Spinal cord (tissue), 10 donors: Measurements from ENCODE around the gene HFE. TPM values are rescaled to one million over a fixed set of nuclear protein-coding genes. Genes with fewer than 3 reads are reported as not detected.
A peak's percentile ranks its signal among the peaks of the same experiment; 100 is the strongest.

Experiments
- DNase-seq, 6 donors: peaks; one replicate each; pipeline versions ENCODE4 v3.0.0 to v3.0.0-alpha.2; 2013 to 2015; ENCODE audit warnings: low spot score in 6 of 6, low read depth in 4 of 6
- H3K27ac ChIP-seq: one replicate; pipeline ENCODE4 v1.5.1; 2013; ENCODE audit warnings: low read depth, low read length, control low read depth
- H3K27me3 ChIP-seq: one replicate; pipeline ENCODE4 v1.6.1; 2013; ENCODE audit warnings: low read length; ENCODE audit not compliant: control insufficient read depth, insufficient read depth
- H3K36me3 ChIP-seq: one replicate; pipeline ENCODE4 v1.6.1; 2013; ENCODE audit warnings: low read length; ENCODE audit not compliant: control insufficient read depth, insufficient read depth
- H3K4me1 ChIP-seq: one replicate; pipeline ENCODE4 v1.6.1; 2013; ENCODE audit warnings: low read length; ENCODE audit not compliant: control insufficient read depth, insufficient read depth
- H3K4me3 ChIP-seq: one replicate; pipeline ENCODE4 v1.5.1; 2013; ENCODE audit warnings: low read depth, low read length, control low read depth
- H3K9me3 ChIP-seq: one replicate; pipeline ENCODE4 v1.6.1; 2013; ENCODE audit warnings: low read length; ENCODE audit not compliant: control insufficient read depth, insufficient read depth
- WGBS: methylation state at CpG from one replicate; pipeline ENCODE4 v1.1.5; 2013; ENCODE audit warnings: missing lambda C conversion rate; ENCODE audit not compliant: insufficient coverage; 5-methylcytosine and 5-hydroxymethylcytosine counted together
- polyA plus RNA-seq, 2 donors: library from polyadenylated mRNA; unstranded; fragments of 120-200 nt; gene quantifications; one replicate each; pipeline ENCODE4 v1.2.1, GENCODE V29; 2013; ENCODE audit not compliant: insufficient read length in 2 of 2
- total RNA-seq, 2 donors: library from RNA; depleted of rRNA in 1 of 2; stranded (reverse); fragments of 120-200 nt in 1 of 2; fragments of >200 nt in 1 of 2; gene quantifications; one replicate each; pipeline versions ENCODE4 v1.2.3 to v1.2.4, GENCODE V29; 2013 to 2014
- donor health status: healthy.

Gene HFE
- total and polyA plus RNA-seq, 4 donors, result 4.2 to 8.9 (median 5.3) TPM

DNA sequence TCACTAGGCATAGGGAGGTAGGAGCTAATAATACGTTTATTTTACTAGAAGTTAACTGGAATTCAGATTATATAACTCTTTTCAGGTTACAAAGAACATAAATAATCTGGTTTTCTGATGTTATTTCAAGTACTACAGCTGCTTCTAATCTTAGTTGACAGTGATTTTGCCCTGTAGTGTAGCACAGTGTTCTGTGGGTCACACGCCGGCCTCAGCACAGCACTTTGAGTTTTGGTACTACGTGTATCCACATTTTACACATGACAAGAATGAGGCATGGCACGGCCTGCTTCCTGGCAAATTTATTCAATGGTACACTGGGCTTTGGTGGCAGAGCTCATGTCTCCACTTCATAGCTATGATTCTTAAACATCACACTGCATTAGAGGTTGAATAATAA is 1.1 kb downstream of the HFE start:
- H3K9me3 ChIP-seq, result no peaks in the 10 kb centered on the region
- WGBS, result 79% methylated on average over 2 of the region's 5 CpGs
- peak overlapping the region; percentile 92 for H3K27ac ChIP-seq
- H3K4me1 ChIP-seq, result peaks cover 9% of the 10 kb centered on the region
- no peak for DNase-seq
- H3K36me3 ChIP-seq, result no peaks in the 10 kb centered on the region
- no peak overlapping the region for H3K4me3 ChIP-seq
- H3K27me3 ChIP-seq, result peaks cover 4% of the 10 kb centered on the region

DNA sequence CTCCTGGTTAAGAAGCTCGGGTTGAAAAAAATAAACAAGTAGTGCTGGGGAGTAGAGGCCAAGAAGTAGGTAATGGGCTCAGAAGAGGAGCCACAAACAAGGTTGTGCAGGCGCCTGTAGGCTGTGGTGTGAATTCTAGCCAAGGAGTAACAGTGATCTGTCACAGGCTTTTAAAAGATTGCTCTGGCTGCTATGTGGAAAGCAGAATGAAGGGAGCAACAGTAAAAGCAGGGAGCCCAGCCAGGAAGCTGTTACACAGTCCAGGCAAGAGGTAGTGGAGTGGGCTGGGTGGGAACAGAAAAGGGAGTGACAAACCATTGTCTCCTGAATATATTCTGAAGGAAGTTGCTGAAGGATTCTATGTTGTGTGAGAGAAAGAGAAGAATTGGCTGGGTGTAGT is 2.0 kb downstream of the HFE start:
- no peak overlapping the region for H3K4me3 ChIP-seq
- 78% methylated on average over 2 of the region's 2 CpGs for WGBS
- H3K27ac ChIP-seq, result no peak overlapping the region
- H3K27me3 ChIP-seq, result peaks cover 4% of the 10 kb centered on the region
- peak in 1 of 6 donors; percentile 18 for DNase-seq
- H3K36me3 ChIP-seq, result no peaks in the 10 kb centered on the region
- H3K4me1 ChIP-seq, result peaks cover 9% of the 10 kb centered on the region
- no peaks in the 10 kb centered on the region for H3K9me3 ChIP-seq

DNA sequence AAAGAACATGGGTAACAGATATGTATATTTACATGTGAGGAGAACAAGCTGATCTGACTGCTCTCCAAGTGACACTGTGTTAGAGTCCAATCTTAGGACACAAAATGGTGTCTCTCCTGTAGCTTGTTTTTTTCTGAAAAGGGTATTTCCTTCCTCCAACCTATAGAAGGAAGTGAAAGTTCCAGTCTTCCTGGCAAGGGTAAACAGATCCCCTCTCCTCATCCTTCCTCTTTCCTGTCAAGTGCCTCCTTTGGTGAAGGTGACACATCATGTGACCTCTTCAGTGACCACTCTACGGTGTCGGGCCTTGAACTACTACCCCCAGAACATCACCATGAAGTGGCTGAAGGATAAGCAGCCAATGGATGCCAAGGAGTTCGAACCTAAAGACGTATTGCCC is 5.2 kb downstream of the HFE start:
- peaks cover 4% of the 10 kb centered on the region for H3K27me3 ChIP-seq
- no peaks in the 10 kb centered on the region for H3K9me3 ChIP-seq
- 96% methylated on average over 4 of the region's 4 CpGs for WGBS
- H3K27ac ChIP-seq, result no peak overlapping the region
- no peak for DNase-seq
- peaks cover 6% of the 10 kb centered on the region for H3K4me1 ChIP-seq
- no peak overlapping the region for H3K4me3 ChIP-seq
- no peaks in the 10 kb centered on the region for H3K36me3 ChIP-seq

DNA sequence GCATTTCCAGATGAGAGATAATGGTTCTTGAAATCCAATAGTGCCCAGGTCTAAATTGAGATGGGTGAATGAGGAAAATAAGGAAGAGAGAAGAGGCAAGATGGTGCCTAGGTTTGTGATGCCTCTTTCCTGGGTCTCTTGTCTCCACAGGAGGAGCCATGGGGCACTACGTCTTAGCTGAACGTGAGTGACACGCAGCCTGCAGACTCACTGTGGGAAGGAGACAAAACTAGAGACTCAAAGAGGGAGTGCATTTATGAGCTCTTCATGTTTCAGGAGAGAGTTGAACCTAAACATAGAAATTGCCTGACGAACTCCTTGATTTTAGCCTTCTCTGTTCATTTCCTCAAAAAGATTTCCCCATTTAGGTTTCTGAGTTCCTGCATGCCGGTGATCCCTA is 6.8 kb downstream of the HFE start:
- Histone ChIP-seq H3K9me3 (no peaks in the 10 kb centered on the region), H3K4me1 (no peaks in the 10 kb centered on the region), H3K27ac (no peak overlapping the region), H3K4me3 (no peak overlapping the region), H3K27me3 (no peaks in the 10 kb centered on the region), H3K36me3 (no peaks in the 10 kb centered on the region)
- WGBS, result 79% methylated on average over 5 of the region's 5 CpGs
- no peak for DNase-seq

DNA sequence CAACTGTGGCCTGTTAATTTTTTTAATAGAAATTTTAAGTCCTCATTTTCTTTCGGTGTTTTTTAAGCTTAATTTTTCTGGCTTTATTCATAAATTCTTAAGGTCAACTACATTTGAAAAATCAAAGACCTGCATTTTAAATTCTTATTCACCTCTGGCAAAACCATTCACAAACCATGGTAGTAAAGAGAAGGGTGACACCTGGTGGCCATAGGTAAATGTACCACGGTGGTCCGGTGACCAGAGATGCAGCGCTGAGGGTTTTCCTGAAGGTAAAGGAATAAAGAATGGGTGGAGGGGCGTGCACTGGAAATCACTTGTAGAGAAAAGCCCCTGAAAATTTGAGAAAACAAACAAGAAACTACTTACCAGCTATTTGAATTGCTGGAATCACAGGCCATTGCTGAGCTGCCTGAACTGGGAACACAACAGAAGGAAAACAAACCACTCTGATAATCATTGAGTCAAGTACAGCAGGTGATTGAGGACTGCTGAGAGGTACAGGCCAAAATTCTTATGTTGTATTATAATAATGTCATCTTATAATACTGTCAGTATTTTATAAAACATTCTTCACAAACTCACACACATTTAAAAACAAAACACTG is 10.1 kb downstream of the HFE start:
- Histone ChIP-seq H3K27ac (no peak overlapping the region), H3K4me3 (no peak overlapping the region), H3K36me3 (no peaks in the 10 kb centered on the region), H3K27me3 (no peaks in the 10 kb centered on the region), H3K9me3 (no peaks in the 10 kb centered on the region), H3K4me1 (no peaks in the 10 kb centered on the region)
- DNase-seq, result peak in 4 of 6 donors; percentile 50 to 92 (median 68)
- no CpG with 5 or more reads among the region's 5 CpGs for WGBS

DNA sequence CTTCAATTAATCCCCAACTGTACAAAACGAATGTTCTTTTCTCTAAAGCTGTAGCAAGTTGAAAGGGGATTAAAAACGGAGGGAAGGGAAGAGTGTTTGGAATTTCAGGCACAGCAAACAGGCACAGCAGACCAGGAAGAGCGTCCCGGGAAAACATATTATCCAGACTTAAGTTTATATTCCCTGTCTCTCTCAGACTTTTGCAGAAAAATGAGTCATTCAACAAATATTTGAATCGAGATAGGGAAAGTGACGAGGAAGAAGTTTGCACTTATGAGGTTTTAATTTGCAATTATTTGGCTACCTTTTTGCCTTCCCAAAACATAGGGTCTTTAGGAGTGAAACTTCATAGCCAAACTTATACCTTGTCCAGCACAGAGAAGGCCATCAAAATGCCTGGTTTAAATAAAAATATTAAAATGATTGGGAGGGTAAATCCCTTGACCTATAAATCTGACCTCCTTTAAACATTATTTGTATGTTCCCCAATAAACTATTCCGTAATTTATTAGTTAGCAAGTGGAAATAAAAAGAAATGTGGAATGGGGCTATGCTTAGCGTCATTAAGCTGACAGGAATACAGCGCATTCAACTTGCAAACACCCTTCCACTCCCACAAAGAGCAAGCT is 16.0 kb downstream of the HFE start:
- H3K36me3 ChIP-seq, result no peaks in the 10 kb centered on the region
- peak overlapping the region; percentile 82 for H3K4me3 ChIP-seq
- peaks cover 8% of the 10 kb centered on the region for H3K4me1 ChIP-seq
- no CpG with 5 or more reads among the region's 9 CpGs for WGBS
- peak overlapping the region; percentile 97 for H3K27ac ChIP-seq
- DNase-seq, result no peak
- H3K9me3 ChIP-seq, result no peaks in the 10 kb centered on the region
- no peaks in the 10 kb centered on the region for H3K27me3 ChIP-seq

DNA sequence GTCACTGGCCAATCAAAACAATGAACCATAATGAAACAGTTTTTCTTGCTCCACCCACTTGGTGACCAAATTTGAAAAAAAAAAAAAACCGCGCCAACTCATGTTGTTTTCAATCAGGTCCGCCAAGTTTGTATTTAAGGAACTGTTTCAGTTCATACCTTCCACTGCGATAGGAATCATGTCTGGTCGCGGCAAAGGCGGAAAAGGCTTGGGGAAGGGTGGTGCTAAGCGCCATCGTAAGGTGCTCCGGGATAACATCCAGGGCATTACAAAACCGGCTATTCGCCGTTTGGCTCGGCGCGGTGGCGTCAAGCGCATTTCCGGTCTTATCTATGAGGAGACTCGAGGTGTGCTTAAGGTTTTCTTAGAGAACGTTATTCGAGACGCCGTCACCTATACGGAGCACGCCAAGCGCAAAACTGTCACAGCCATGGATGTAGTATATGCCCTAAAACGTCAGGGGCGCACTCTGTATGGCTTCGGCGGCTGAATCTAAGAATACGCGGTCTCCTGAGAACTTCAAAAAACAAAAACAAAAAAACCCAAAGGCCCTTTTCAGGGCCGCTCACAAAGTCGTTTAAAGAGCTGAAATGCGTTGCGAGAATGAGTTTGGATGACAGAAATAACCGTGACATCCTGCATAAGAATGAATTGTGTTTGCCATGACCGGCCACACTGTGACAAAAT is 16.7 kb downstream of the HFE start:
- peak; percentile 85 to 98 (median 94) for DNase-seq
- Histone ChIP-seq H3K36me3 (no peaks in the 10 kb centered on the region), H3K27ac (peak overlapping the region; percentile 97), H3K4me1 (peaks cover 8% of the 10 kb centered on the region), H3K4me3 (peak overlapping the region; percentile 82), H3K27me3 (no peaks in the 10 kb centered on the region), H3K9me3 (no peaks in the 10 kb centered on the region)
- WGBS, result under 1% methylated on average over 28 of the region's 39 CpGs

DNA sequence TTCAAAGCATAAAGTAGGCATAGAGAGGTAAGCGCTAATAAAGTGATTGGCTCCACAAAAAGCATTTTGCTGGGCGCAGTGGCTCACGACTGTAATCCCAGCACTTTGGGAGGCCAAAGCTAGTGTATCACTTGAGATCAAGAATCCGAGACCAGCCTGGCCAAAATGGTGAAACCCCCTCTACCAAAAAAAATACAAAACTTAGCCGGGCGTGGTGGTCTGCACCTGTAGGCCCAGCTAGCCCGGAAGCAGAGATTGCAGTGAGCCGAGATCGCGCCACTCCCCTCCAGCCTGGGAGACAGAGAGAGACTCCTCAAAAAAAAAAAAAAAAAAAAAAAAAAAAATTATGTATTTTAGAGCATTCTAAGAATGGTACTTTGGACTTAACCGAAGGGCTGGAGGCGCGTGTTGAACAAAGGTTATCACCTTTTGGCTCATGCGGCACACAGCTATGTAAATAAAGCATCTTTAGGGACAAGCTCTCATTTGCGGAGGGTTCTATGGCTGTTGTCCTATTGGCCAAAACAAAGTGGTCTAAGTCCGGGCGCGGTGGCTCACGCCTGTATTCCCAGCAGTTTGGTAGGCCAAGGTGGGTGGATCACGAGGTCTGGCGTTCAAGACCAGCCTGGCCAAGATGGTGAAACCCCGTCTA is 17.4 kb downstream of the HFE start:
- Histone ChIP-seq H3K27me3 (no peaks in the 10 kb centered on the region), H3K36me3 (no peaks in the 10 kb centered on the region), H3K4me3 (peak overlapping the region; percentile 82), H3K27ac (peak overlapping the region; percentile 97), H3K9me3 (no peaks in the 10 kb centered on the region), H3K4me1 (peaks cover 8% of the 10 kb centered on the region)
- 61% methylated on average over 16 of the region's 22 CpGs for WGBS
- DNase-seq, result no peak

DNA sequence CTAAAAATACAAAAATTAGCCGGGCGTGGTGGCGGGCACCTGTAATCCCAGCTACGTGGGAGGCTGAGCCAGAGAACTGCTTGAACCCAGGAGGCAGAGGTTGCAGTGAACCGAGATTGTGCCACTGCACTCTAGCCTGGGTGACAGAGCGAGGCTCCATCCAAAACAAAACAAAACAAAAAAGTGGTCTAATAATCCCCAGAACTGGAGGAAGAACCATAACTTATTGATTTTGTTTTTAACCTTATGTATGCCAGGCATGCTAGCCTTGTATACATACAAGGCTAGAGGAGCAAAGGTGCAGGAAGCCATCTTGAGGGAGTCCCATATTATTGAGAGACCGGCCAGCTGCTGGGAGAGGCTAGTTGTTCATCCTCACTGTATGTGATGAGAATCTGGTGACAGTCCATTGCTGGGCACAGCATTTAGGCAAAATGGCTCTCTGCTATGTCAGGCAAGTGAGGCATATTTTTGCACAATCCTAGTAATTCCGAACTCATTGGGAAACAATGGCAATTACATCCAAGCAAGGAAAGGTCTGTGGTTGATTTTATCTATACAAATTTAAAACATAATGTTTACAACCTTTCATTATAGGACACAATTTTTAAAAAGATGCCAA is 18.0 kb downstream of the HFE start:
- DNase-seq, result no peak
- peaks cover 8% of the 10 kb centered on the region for H3K4me1 ChIP-seq
- no peaks in the 10 kb centered on the region for H3K27me3 ChIP-seq
- WGBS, result 100% methylated on average over 6 of the region's 8 CpGs
- no peak overlapping the region for H3K4me3 ChIP-seq
- no peaks in the 10 kb centered on the region for H3K36me3 ChIP-seq
- no peak overlapping the region for H3K27ac ChIP-seq
- no peaks in the 10 kb centered on the region for H3K9me3 ChIP-seq
